Heart left ventricle (tissue), 16 donors: Measurements from ENCODE around the gene HTR4. TPM values are rescaled to one million over a fixed set of nuclear protein-coding genes. Genes with fewer than 3 reads are reported as not detected.

ENCODE experiments used
- ATAC-seq, 4 donors: fragments of 200-7000 bp; cut with Tn5 transposase; one replicate each; pipeline ENCODE4 v1.9.1; 2020 to 2022; ENCODE audit warnings: moderate library complexity in 4 of 4, mild to moderate bottlenecking in 3 of 4, moderate number of reproducible peaks in 1 of 4
- DNase-seq, 5 donors: peaks; one replicate each; pipeline ENCODE4 v3.0.0-alpha.2; 2020
- H3K27ac ChIP-seq, 12 donors: fragments of 200-600 bp; sonication (generic) in 4 of 12; one replicate each; pipeline versions ENCODE4 v1.5.0 to v1.8.0; 2016 to 2022; ENCODE audit warnings: mild to moderate bottlenecking in 2 of 12
- H3K27me3 ChIP-seq, 9 donors: fragments of 200-600 bp; sonication (generic) in 2 of 9; one replicate each; pipeline versions ENCODE4 v1.5.1 to v1.8.0; 2016 to 2022; ENCODE audit warnings: mild to moderate bottlenecking in 3 of 9
- H3K36me3 ChIP-seq, 9 donors: fragments of 200-600 bp; sonication (generic) in 2 of 9; one replicate each; pipeline versions ENCODE4 v1.5.0 to v1.8.0; 2018 to 2022; ENCODE audit warnings: mild to moderate bottlenecking in 2 of 9
- H3K4me1 ChIP-seq, 12 donors: fragments of 200-600 bp; sonication (generic) in 4 of 12; one replicate each; pipeline versions ENCODE4 v1.5.0 to v1.8.0; 2016 to 2022; ENCODE audit warnings: mild to moderate bottlenecking in 3 of 12
- H3K4me3 ChIP-seq, 12 donors: fragments of 200-600 bp; sonication (generic) in 4 of 12; one replicate each; pipeline versions ENCODE4 v1.5.0 to v1.8.0; 2017 to 2022; ENCODE audit warnings: mild to moderate bottlenecking in 9 of 12, moderate library complexity in 4 of 12
- H3K9me3 ChIP-seq, 12 donors: fragments of 200-600 bp; sonication (generic) in 4 of 12; one replicate each; pipeline versions ENCODE4 v1.5.0 to v1.8.0; 2016 to 2022; ENCODE audit warnings: mild to moderate bottlenecking in 1 of 12
- POLR2A ChIP-seq, 2 donors: fragments of 450-650 bp; IDR thresholded peaks; one replicate each; pipeline ENCODE4 v1.6.1; 2017; ENCODE audit warnings: antibody characterized with exemption in 2 of 2, mild to moderate bottlenecking in 2 of 2, moderate library complexity in 2 of 2
- WGBS, 4 donors: extraction: QIAGEN DNeasy Blood & Tissue Kit in 2 of 4; methylation state at CpG; one replicate each; pipeline versions ENCODE4 v1.1.5 to v1.1.7; 2013 to 2018; 5-methylcytosine and 5-hydroxymethylcytosine counted together
- intact Hi-C, 10 donors: fragments of 100-400 bp; cut with DNase I; formaldehyde crosslinking; loops; one replicate each; pipeline versions ENCODE4 v1.11.1 to v1.14.2; 2022
- polyA plus RNA-seq, 2 donors: library from polyadenylated mRNA; stranded (reverse); fragments of 200-250 nt; gene quantifications; one replicate each; pipeline ENCODE4 v1.2.3, GENCODE V29; 2013
- total RNA-seq, 9 donors: library from RNA; depleted of rRNA in 2 of 9; stranded (reverse); fragments of >200 nt in 2 of 9; fragmentation: NEBNext Ultra II Directional in 3 of 9; extraction: Animal tissue kit (Norgen Biotek cat#: 25700) in 3 of 9; gene quantifications; one replicate each; pipeline versions ENCODE4 v1.1.0 to v1.2.4, GENCODE V29; 2016 to 2023
- TF ChIP-seq, protein P1 (sequence below), 12 donors: fragments of 200-600 bp; sonication (generic) in 4 of 12; IDR thresholded peaks; one replicate each; pipeline versions ENCODE4 v1.5.0 to v1.8.0; 2018 to 2022; ENCODE audit warnings: antibody characterized with exemption in 12 of 12, mild to moderate bottlenecking in 5 of 12
- donor health status: ischemic (EF 13 %, LVEDD 7.1; RV severe dilation, severe dysfunction).
- donor health status: healthy with polysubstance abuse.
- donor health status: DM: no; HTN: yes; CAD: no.
- donor health status: DM: no; HTN: no; CAD: no.
- donor health status: ischemic (EF 25% LVEDD 6.9; RV normal size, moderate dysfunction).
- donor health status: ischemic (EF 25% LVEDD 5.7; RV mildly dilated, moderate dysfunction).
- donor health status: healthy.
- donor health status: DM: yes; HTN: yes; CAD: no.
- donor health status: ischemic (EF 35%, LVEDD 5.7; RV mildly dilated, moderate dysfunction).
- donor health status: nonischemic (EF 11% LVEDD 7.7; RV severe dilation, severe dysfunction).
- donor health status: DM: yes; HTN: yes; CAD: no.
- donor health status: PGD.
- donor health status: ischemic (EF 29% LVEDD 5.4; RV normal size, mild dysfunction).
- donor health status: nonischemic (EF 23%, LVEDD 6.1; RV moderate dilation, normal function).

Gene HTR4
- total and polyA plus RNA-seq, 11 donors = 0.11 to 1.6 (median 0.27) TPM; not detected in 4

DNA sequence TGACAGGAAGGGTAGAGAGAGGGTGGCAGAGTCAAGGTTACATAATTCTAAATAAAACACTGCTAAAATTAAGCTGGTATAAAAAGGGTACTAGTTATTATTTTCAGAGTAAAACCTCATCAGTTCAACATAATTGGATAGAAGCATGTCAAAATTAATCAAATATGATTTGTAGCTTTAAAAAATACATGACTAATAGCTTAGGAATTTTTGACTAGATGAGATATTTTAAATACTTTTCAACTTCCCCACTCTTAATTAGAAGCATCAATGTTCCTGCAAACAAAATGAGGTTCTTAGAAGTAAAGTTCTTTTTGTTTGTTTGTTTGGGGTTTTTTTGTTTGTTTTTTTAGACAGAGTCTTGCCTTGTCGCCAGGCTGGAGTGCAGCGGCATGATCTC, 29.1 kb downstream of the HTR4 start:
- Histone ChIP-seq H3K36me3 (no peaks in the 10 kb centered on the region), H3K27me3 (peaks cover 0 to 3% (median 0%) of the 10 kb centered on the region in 9 donors), H3K4me3 (no peak overlapping the region), H3K4me1 (peaks cover 0 to under 1% (median 0%) of the 10 kb centered on the region in 12 donors), H3K9me3 (no peaks in the 10 kb centered on the region), H3K27ac (no peak overlapping the region)
- ATAC-seq (no peak), DNase-seq (no peak)
- intact Hi-C loops = no loop called here
- TF ChIP-seq, protein P1, sequence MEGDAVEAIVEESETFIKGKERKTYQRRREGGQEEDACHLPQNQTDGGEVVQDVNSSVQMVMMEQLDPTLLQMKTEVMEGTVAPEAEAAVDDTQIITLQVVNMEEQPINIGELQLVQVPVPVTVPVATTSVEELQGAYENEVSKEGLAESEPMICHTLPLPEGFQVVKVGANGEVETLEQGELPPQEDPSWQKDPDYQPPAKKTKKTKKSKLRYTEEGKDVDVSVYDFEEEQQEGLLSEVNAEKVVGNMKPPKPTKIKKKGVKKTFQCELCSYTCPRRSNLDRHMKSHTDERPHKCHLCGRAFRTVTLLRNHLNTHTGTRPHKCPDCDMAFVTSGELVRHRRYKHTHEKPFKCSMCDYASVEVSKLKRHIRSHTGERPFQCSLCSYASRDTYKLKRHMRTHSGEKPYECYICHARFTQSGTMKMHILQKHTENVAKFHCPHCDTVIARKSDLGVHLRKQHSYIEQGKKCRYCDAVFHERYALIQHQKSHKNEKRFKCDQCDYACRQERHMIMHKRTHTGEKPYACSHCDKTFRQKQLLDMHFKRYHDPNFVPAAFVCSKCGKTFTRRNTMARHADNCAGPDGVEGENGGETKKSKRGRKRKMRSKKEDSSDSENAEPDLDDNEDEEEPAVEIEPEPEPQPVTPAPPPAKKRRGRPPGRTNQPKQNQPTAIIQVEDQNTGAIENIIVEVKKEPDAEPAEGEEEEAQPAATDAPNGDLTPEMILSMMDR (IDR thresholded peaks at IDR 0.05) = no peak
- no peak for TF ChIP-seq POLR2A (IDR thresholded peaks at IDR 0.05)
- 79 to 91% (median 87%) methylated on average over 2 of the region's 2 CpGs for WGBS, 4 donors

DNA sequence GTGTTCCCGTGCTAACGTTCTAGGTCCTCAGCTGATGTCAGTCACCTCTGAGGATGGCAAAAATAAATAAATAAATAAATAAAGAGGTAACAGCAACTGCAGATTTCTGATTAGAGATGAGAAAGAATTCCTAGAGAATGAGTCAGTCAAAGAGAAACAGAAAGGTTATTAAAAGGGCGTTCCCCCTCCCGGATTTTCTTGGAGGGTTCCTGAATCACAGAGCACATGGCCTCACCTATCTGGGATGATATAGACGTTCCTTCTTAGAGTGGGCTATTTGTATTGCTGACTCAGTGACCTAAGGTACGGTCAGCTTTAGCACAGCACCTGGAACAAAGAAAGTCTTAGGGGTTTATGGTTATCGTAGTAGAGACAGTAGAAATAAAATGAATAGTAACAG, 30.6 kb downstream of the HTR4 start:
- Histone ChIP-seq H3K27ac (no peak overlapping the region), H3K36me3 (no peaks in the 10 kb centered on the region), H3K4me1 (peaks cover 0 to 6% (median 0%) of the 10 kb centered on the region in 12 donors), H3K27me3 (peaks cover 0 to 3% (median 0%) of the 10 kb centered on the region in 9 donors), H3K9me3 (no peaks in the 10 kb centered on the region), H3K4me3 (no peak overlapping the region)
- TF ChIP-seq, protein P1 (IDR thresholded peaks at IDR 0.05) = no peak
- intact Hi-C loops = no loop called here
- DNase-seq = no peak
- 52 to 61% (median 59%) methylated on average over 7 of the region's 7 CpGs for WGBS, 4 donors
- no peak for ATAC-seq

DNA sequence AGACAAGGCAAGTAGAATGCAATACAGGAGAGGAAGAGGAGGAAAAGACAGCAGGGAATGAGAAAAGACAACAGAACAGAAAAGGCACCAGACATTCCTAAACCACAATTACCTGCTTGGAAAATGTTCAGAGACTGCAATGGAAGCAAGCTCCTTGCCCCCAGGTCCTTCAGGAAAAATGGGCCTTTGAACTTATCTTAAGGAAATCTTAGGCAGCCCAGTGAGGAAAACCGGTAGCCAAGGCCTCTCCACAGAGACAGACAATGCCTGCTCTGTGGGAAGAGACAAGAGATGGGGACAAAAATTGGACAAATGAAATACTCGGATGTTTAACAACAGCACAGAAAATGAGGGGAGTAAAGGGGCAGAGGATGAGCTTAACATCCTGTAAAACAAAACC, 31.2 kb downstream of the HTR4 start:
- ATAC-seq (no peak), DNase-seq (no peak)
- Histone ChIP-seq H3K9me3 (no peaks in the 10 kb centered on the region), H3K4me1 (peaks cover 0 to 6% (median 0%) of the 10 kb centered on the region in 12 donors), H3K4me3 (no peak overlapping the region), H3K27me3 (peaks cover 0 to 4% (median 0%) of the 10 kb centered on the region in 9 donors), H3K27ac (no peak overlapping the region), H3K36me3 (no peaks in the 10 kb centered on the region)
- intact Hi-C loops = no loop called here
- 71 to 80% (median 75%) methylated on average over 2 of the region's 2 CpGs for WGBS, 4 donors
- TF ChIP-seq, protein P1 (IDR thresholded peaks at IDR 0.05) = no peak
- TF ChIP-seq POLR2A (IDR thresholded peaks at IDR 0.05) = no peak

DNA sequence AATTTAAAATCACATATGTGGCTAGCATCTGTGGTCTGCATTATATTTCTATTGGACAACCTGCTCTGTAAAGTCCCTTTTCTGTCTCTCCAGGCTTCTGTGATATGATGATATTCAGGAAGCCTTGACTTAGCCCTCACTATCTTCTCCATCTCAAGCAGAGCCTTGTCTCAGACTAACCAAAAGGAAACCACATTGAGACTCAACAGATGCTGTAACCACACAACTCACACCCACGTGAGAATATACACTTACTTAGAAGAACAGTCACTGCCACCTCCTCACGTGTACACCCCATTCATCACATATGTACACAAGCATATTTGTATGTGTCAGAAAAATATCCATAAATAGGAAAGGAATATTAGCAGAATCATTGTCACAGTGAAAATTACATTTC, 33.6 kb downstream of the HTR4 start:
- H3K4me1 ChIP-seq = peaks cover 0 to 6% (median 0%) of the 10 kb centered on the region in 12 donors
- 25 to 40% (median 32%) methylated on average over 2 of the region's 2 CpGs for WGBS, 4 donors
- no peaks in the 10 kb centered on the region for H3K36me3 ChIP-seq
- H3K27ac ChIP-seq = peak overlapping the region in 1 of 12 donors; percentile 65
- intact Hi-C loops = no loop called here
- peaks cover 0 to 9% (median 0%) of the 10 kb centered on the region in 9 donors for H3K27me3 ChIP-seq
- DNase-seq = no peak
- no peak for TF ChIP-seq POLR2A (IDR thresholded peaks at IDR 0.05)
- TF ChIP-seq, protein P1 (IDR thresholded peaks at IDR 0.05) = no peak
- H3K4me3 ChIP-seq = no peak overlapping the region
- ATAC-seq = no peak
- H3K9me3 ChIP-seq = no peaks in the 10 kb centered on the region
